Measurements from ENCODE around the gene TNFRSF8.

The TNFRSF8 gene

GRCh38 chr1:12140515-12141162, 77.5 kb downstream of the TNFRSF8 start:
- in situ Hi-C loops (cut with MboI; ENCODE audit: low sequenced_read_pairs) = no loop called here

- in situ Hi-C loops (cut with MboI; ENCODE audit: low sequenced_read_pairs) = no loop called here
Observed at GRCh38 chr1:12141163-12141850, 78.2 kb downstream of the TNFRSF8 start.

GRCh38 chr1:12142141-12142823, 79.2 kb downstream of the TNFRSF8 start:
- in situ Hi-C loops (cut with MboI; ENCODE audit: low sequenced_read_pairs) = no loop called here

GRCh38 chr1:12142891-12143630, 80.0 kb downstream of the TNFRSF8 start:
- in situ Hi-C loops (cut with MboI; ENCODE audit: low sequenced_read_pairs) = no loop called here

- in situ Hi-C loops (cut with MboI; ENCODE audit: low sequenced_read_pairs) = no loop called here
Observed at GRCh38 chr1:12143631-12144155, 80.6 kb downstream of the TNFRSF8 start.

GRCh38 chr1:12144236-12144635, 81.1 kb downstream of the TNFRSF8 start:
- in situ Hi-C loops (cut with MboI; ENCODE audit: low sequenced_read_pairs) = no loop called here

GRCh38 chr1:12144969-12145368, 81.9 kb downstream of the TNFRSF8 start:
- in situ Hi-C loops (cut with MboI; ENCODE audit: low sequenced_read_pairs) = no loop called here

- in situ Hi-C loops (cut with MboI; ENCODE audit: low sequenced_read_pairs) = no loop called here
Observed at GRCh38 chr1:12145616-12146342, 82.7 kb downstream of the TNFRSF8 start.

- in situ Hi-C loops (cut with MboI; ENCODE audit: low sequenced_read_pairs) = no loop called here
Observed at GRCh38 chr1:12146343-12147112, 83.4 kb downstream of the TNFRSF8 start.

- in situ Hi-C loops (cut with MboI; ENCODE audit: low sequenced_read_pairs) = no loop called here
Observed at GRCh38 chr1:12147201-12147701, 84.1 kb downstream of the TNFRSF8 start.

- in situ Hi-C loops (cut with MboI; ENCODE audit: low sequenced_read_pairs) = no loop called here
Observed at GRCh38 chr1:12148160-12148957, 85.3 kb downstream of the TNFRSF8 start.

GRCh38 chr1:12148958-12149790, 86.1 kb downstream of the TNFRSF8 start:
- in situ Hi-C loops (cut with MboI; ENCODE audit: low sequenced_read_pairs) = no loop called here

GRCh38 chr1:12149791-12150175, 86.7 kb downstream of the TNFRSF8 start:
- in situ Hi-C loops (cut with MboI; ENCODE audit: low sequenced_read_pairs) = no loop called here

GRCh38 chr1:12150456-12151200, 87.5 kb downstream of the TNFRSF8 start:
- in situ Hi-C loops (cut with MboI; ENCODE audit: low sequenced_read_pairs) = no loop called here

GRCh38 chr1:12151465-12151864, 88.4 kb downstream of the TNFRSF8 start:
- in situ Hi-C loops (cut with MboI; ENCODE audit: low sequenced_read_pairs) = no loop called here

- in situ Hi-C loops (cut with MboI; ENCODE audit: low sequenced_read_pairs) = no loop called here
Observed at GRCh38 chr1:12152113-12152891, 89.2 kb downstream of the TNFRSF8 start.
